Activated CD4-positive, alpha-beta memory T cell treated with anti-CD3 and anti-CD28 coated beads for 36 hours (primary cell): ENCODE measurements around the gene C8G. TPM values are rescaled to one million over a fixed set of nuclear protein-coding genes. Genes with fewer than 3 reads are reported as not detected.
A peak's percentile ranks its signal among the peaks of the same experiment; 100 is the strongest.

Experiments used
- CTCF ChIA-PET: fragments of 350-600 bp; sonication (Branson Sonifier 250); formaldehyde crosslinking; loops from one replicate; lab custom pipeline; 2021; ENCODE audit warnings: antibody characterized with exemption, inconsistent platforms; lab: Charles Lee
- POLR2A ChIA-PET: fragments of 350-600 bp; sonication (Branson Sonifier 250); formaldehyde crosslinking; loops from one replicate; lab custom pipeline; 2021; ENCODE audit warnings: antibody characterized with exemption; lab: Charles Lee
- DNase-seq: peaks from one replicate; pipeline ENCODE4 v3.0.0-alpha.2; 2020
- H3K27ac Mint-ChIP-seq: one replicate; pipeline ENCODE4 v1.8.0; 2021; ENCODE audit warnings: mixed read lengths
- H3K27me3 Mint-ChIP-seq: one replicate; pipeline ENCODE4 v1.8.0; 2021; ENCODE audit warnings: mixed read lengths
- H3K36me3 Mint-ChIP-seq: one replicate; pipeline ENCODE4 v1.8.0; 2021; ENCODE audit warnings: mixed read lengths
- H3K4me1 Mint-ChIP-seq: one replicate; pipeline ENCODE4 v1.8.0; 2021; ENCODE audit warnings: low read depth, mixed read lengths
- H3K4me3 Mint-ChIP-seq: one replicate; pipeline ENCODE4 v1.8.0; 2021; ENCODE audit warnings: mild to moderate bottlenecking, mixed read lengths
- H3K9me3 Mint-ChIP-seq: one replicate; pipeline ENCODE4 v1.8.0; 2021; ENCODE audit warnings: mixed read lengths
- intact Hi-C: fragments of 100-400 bp; cut with micrococcal nuclease; formaldehyde crosslinking; loops from one replicate; pipeline ENCODE4 v1.15.1; 2023
- total RNA-seq, 2 experiments: library from RNA; stranded (reverse); gene quantifications; one replicate each; pipeline ENCODE4 v1.2.3, GENCODE V29; 2021

The C8G gene
- total RNA-seq, 2 experiments from 2014 or later: 0.90 to 0.94 TPM

GRCh38 chr9:136907011-136907914, 37.8 kb upstream of the C8G start:
- H3K4me1 Mint-ChIP-seq: peaks cover 26% of the 10 kb centered on the region
- CTCF ChIA-PET: no interaction called here
- intact Hi-C loops: no loop called here
- H3K9me3 Mint-ChIP-seq: no peaks in the 10 kb centered on the region
- POLR2A ChIA-PET: no interaction called here
- no peak overlapping the region for H3K4me3 Mint-ChIP-seq
- H3K27me3 Mint-ChIP-seq: no peaks in the 10 kb centered on the region
- peaks cover 47% of the 10 kb centered on the region for H3K36me3 Mint-ChIP-seq
- DNase-seq: no peak
- H3K27ac Mint-ChIP-seq: peak overlapping the region; percentile 28

- CTCF ChIA-PET: no interaction called here
- Mint-ChIP-seq H3K27ac (peak overlapping the region; percentile 43), H3K4me1 (peaks cover 11% of the 10 kb centered on the region), H3K27me3 (no peaks in the 10 kb centered on the region), H3K36me3 (peaks cover 42% of the 10 kb centered on the region), H3K9me3 (no peaks in the 10 kb centered on the region), H3K4me3 (no peak overlapping the region)
- no peak for DNase-seq
- POLR2A ChIA-PET: no interaction called here
- intact Hi-C loops: no loop called here
Measured at GRCh38 chr9:136910197-136910900, 34.7 kb upstream of the C8G start.

- Mint-ChIP-seq H3K27ac (peak overlapping the region; percentile 43), H3K27me3 (no peaks in the 10 kb centered on the region), H3K4me1 (peaks cover 12% of the 10 kb centered on the region), H3K9me3 (no peaks in the 10 kb centered on the region), H3K4me3 (no peak overlapping the region), H3K36me3 (peaks cover 42% of the 10 kb centered on the region)
- ChIA-PET POLR2A (no interaction called here), CTCF (no interaction called here)
- intact Hi-C loops: no loop called here
- no peak for DNase-seq
Measured at GRCh38 chr9:136910901-136911245, 34.2 kb upstream of the C8G start.

- no peak for DNase-seq
- peaks cover 39% of the 10 kb centered on the region for H3K36me3 Mint-ChIP-seq
- no peaks in the 10 kb centered on the region for H3K9me3 Mint-ChIP-seq
- peak overlapping the region; percentile 47 for H3K27ac Mint-ChIP-seq
- intact Hi-C loops: no loop called here
- H3K4me1 Mint-ChIP-seq: peaks cover 14% of the 10 kb centered on the region
- no peak overlapping the region for H3K4me3 Mint-ChIP-seq
- CTCF ChIA-PET: no interaction called here
- POLR2A ChIA-PET: interaction anchor here (1.0 kb wide), 1 partner anchor 9 kb away, joined by 3 read pairs; no protein-coding TSS in a partner anchor
- no peaks in the 10 kb centered on the region for H3K27me3 Mint-ChIP-seq
Measured at GRCh38 chr9:136913701-136914438, 31.2 kb upstream of the C8G start.

DNA sequence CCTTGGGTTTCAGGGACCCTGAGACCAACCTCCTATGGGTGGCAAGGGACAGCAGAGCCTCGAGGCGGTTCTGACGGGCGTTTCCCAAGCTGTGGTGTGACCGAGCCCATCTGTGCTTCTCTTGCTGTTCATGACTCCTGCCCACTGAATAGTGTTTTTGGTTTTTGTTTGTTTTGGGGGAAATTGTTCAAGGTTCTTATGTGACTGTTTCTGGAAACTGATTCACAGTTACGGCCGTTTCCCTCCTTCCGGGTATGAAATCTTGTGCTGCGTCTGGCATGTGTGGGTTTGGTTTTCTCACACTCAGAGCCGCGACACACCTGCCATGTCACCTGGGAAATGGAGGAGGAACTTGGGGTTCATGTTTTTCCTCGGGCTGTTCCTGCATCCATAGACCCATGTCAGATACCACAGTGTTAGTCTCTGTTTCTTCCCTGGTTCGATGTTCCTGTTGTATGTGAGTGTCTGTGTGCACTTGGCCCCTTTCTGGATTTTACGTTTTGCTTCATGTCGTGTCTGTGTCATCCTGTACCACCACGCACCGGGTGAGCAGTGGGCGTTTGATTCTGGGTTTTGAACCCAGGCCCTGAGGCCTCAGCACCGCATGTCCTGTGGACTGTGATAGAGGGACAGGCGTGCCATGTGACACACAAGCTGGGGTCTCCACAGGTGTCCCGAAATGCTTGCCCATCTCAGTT, 29.3 kb upstream of the C8G start:
- Mint-ChIP-seq H3K4me3 (no peak overlapping the region), H3K4me1 (peaks cover 14% of the 10 kb centered on the region), H3K27me3 (no peaks in the 10 kb centered on the region), H3K9me3 (no peaks in the 10 kb centered on the region), H3K36me3 (peaks cover 42% of the 10 kb centered on the region), H3K27ac (peak overlapping the region; percentile 32)
- DNase-seq: no peak
- ChIA-PET CTCF (no interaction called here), POLR2A (interaction anchor here (1.2 kb wide), 1 partner anchor 33 kb away, joined by 3 read pairs; no protein-coding TSS in a partner anchor)
- intact Hi-C loops: no loop called here

DNA sequence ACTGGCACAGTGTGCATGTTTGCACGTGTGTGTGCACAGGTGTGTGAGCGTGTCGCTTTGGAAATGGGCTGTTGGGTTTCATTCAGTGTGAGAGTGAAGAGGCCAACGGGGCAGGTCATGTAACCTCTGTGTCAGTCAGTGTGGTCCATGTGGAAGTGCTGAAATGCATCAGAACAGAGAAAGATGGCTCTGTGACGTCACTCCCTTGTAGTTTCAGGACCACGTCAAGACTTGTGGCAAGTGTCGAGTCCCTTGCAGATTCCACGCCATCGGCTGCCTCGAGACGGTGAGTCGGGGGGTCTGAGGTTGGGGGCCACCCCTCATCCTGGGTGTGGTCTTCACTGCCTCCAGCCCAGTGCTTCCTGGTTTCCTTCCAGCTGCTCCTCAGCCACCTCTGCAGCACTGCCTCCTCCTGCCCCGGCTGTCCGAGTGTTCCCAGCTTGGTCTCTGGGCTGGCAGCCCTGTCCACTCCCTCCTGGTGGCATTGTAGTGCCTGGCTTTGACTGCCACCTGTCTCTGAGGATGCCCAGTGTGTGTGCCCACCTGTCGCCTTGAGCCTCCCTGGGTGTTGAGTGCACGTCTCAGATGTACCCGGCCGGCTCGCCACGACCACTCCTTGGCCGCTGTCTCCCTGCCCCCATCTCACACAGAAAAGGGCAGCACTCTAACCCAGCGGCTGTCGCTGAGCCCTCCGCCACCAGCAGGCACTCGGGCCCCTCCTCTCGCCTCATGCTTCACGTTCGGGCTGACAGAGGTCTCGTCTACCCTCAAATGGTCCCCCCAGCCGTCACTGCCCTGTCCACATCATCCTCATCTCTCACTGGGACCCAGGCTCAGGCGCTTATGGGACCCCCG, 28.5 kb upstream of the C8G start:
- Mint-ChIP-seq H3K27ac (peak overlapping the region; percentile 42), H3K4me1 (peaks cover 14% of the 10 kb centered on the region), H3K27me3 (no peaks in the 10 kb centered on the region), H3K4me3 (no peak overlapping the region), H3K9me3 (no peaks in the 10 kb centered on the region), H3K36me3 (peaks cover 42% of the 10 kb centered on the region)
- intact Hi-C loops: no loop called here
- peak; percentile 38 for DNase-seq
- CTCF ChIA-PET: no interaction called here
- POLR2A ChIA-PET: interaction anchor here (1.2 kb wide), 1 partner anchor 34 kb away, joined by 3 read pairs; no protein-coding TSS in a partner anchor

- Mint-ChIP-seq H3K4me1 (peaks cover 14% of the 10 kb centered on the region), H3K27ac (no peak overlapping the region)
- POLR2A ChIA-PET: no interaction called here
Measured at GRCh38 chr9:136917902-136918301, 27.1 kb upstream of the C8G start.

GRCh38 chr9:136920069-136920468, 25.0 kb upstream of the C8G start:
- Mint-ChIP-seq H3K36me3 (peaks cover 46% of the 10 kb centered on the region), H3K4me1 (peaks cover 14% of the 10 kb centered on the region), H3K27ac (peak overlapping the region; percentile 30), H3K4me3 (no peak overlapping the region), H3K9me3 (no peaks in the 10 kb centered on the region), H3K27me3 (no peaks in the 10 kb centered on the region)
- CTCF ChIA-PET: interaction anchor here (1.0 kb wide), 1 partner anchor 78 kb away, joined by 4 read pairs; the partner anchor contains the start of gene AJM1
- intact Hi-C loops: no loop called here
- DNase-seq: no peak
- POLR2A ChIA-PET: no interaction called here

More at GRCh38 chr9:136917902-136918301, 27.1 kb upstream of the C8G start:
- Mint-ChIP-seq H3K9me3 (no peaks in the 10 kb centered on the region), H3K36me3 (peaks cover 49% of the 10 kb centered on the region), H3K27me3 (no peaks in the 10 kb centered on the region), H3K4me3 (no peak overlapping the region)
- intact Hi-C loops: no loop called here
- CTCF ChIA-PET: no interaction called here
- no peak for DNase-seq

DNA sequence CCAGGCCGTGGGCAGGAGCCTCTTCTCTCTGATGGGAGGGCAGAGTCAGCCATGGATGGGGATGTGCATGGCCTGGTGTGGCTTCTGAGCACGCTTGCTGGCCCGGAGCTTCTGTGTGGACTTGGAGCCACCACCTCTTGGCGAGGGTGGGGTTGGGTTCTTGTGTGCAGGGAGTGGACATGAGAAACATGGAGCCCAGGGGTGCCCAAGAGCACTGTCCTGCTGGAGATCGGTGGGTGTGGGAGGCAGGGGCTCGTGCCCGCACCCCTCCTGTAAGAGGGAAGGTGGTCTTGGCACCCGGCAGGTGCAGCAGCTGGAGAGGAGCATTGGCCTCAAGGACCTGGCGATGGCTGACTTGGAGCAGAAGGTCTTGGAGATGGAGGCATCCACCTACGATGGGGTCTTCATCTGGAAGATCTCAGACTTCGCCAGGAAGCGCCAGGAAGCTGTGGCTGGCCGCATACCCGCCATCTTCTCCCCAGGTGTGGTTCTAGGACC, 24.3 kb upstream of the C8G start:
- no peaks in the 10 kb centered on the region for H3K27me3 Mint-ChIP-seq
- ChIA-PET CTCF (no interaction called here), POLR2A (interaction anchor here (0.6 kb wide), 1 partner anchor 95 kb away, joined by 3 read pairs; no protein-coding TSS in a partner anchor)
- H3K4me1 Mint-ChIP-seq: peaks cover 8% of the 10 kb centered on the region
- intact Hi-C loops: no loop called here
- H3K4me3 Mint-ChIP-seq: no peak overlapping the region
- peak overlapping the region; percentile 42 for H3K27ac Mint-ChIP-seq
- DNase-seq: no peak
- H3K36me3 Mint-ChIP-seq: peaks cover 42% of the 10 kb centered on the region
- H3K9me3 Mint-ChIP-seq: no peaks in the 10 kb centered on the region

GRCh38 chr9:136921307-136921706, 23.7 kb upstream of the C8G start:
- Mint-ChIP-seq H3K4me3 (no peak overlapping the region), H3K27me3 (no peaks in the 10 kb centered on the region), H3K9me3 (no peaks in the 10 kb centered on the region), H3K4me1 (peaks cover 3% of the 10 kb centered on the region), H3K36me3 (peaks cover 37% of the 10 kb centered on the region), H3K27ac (no peak overlapping the region)
- intact Hi-C loops: no loop called here
- POLR2A ChIA-PET: interaction anchor here (0.6 kb wide), 1 partner anchor 96 kb away, joined by 3 read pairs; no protein-coding TSS in a partner anchor
- no peak for DNase-seq
- CTCF ChIA-PET: no interaction called here
